ENCODE measurements around the gene ANLN. TPM values are rescaled to one million over a fixed set of nuclear protein-coding genes. Genes with fewer than 3 reads are reported as not detected.

ANLN gene
- total and polyA plus RNA-seq, 9 of the 15 experiments (the other 6 are each of a cell fraction or from before 2014, with no cell fraction given) = 18.1 to 66.2 (median 38.7) TPM

DNA sequence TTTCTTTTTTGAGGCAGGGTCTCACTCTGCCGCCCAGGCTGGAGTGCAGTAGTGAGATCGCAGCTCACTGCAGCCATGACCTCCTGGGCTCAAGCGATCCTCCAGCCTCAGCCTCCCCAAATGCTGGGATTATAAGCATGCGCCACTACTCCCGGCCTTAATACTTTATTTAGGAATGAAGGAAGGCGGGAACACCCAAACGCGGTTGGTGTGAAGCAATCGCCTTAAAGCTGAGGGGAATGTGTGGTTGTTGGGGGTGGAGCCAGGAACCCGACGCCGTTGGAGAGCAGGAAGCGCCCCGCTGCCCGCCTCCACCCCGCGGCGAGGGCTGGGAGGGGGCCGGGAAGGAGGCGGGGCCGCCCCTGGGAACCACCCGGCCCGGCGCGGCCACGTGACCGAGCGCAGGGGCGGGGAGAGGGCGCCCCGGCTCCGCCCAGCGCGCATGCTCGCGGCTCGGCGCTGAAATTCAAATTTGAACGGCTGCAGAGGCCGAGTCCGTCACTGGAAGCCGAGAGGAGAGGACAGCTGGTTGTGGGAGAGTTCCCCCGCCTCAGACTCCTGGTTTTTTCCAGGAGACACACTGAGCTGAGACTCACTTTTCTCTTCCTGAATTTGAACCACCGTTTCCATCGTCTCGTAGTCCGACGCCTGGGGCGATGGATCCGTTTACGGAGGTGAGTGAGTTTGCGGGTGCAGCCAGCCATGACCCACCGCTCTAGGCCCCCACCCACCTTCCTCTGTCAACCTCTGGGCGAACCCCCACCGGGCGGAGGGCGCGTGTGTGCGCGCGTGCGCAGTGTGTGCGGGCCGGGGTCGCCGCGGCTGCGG, at the start of gene ANLN (continued):
- TF ChIP-seq ILK (tag; IDR thresholded peaks at IDR 0.05; ENCODE audit: borderline replicate concordance, low read depth) = no peak
- TF ChIP-seq PYGO2 (tag; IDR thresholded peaks at IDR 0.05) = no peak
- TF ChIP-seq ZNF586 (CRISPR knock-in tag; conservative IDR thresholded peaks at IDR 0.05) = no peak
- 0 out of 2 replicates have a peak, but pooled peaks have one; percentile 73 for TF ChIP-seq OTX1 (CRISPR knock-in tag; IDR thresholded peaks at IDR 0.05)
- TF ChIP-seq, protein P1, sequence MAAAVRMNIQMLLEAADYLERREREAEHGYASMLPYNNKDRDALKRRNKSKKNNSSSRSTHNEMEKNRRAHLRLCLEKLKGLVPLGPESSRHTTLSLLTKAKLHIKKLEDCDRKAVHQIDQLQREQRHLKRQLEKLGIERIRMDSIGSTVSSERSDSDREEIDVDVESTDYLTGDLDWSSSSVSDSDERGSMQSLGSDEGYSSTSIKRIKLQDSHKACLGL (CRISPR knock-in tag; IDR thresholded peaks at IDR 0.05; ENCODE audit: borderline replicate concordance, poor library complexity, severe bottlenecking) = no peak
- no peak for TF ChIP-seq ZFP30 (CRISPR knock-in tag; IDR thresholded peaks at IDR 0.05; ENCODE audit: borderline replicate concordance)
- TF ChIP-seq TCF3 (CRISPR knock-in tag; IDR thresholded peaks at IDR 0.05) = peak; percentile 7; the same call in 1 of the 2 replicates
- peak; percentile 83 for TF ChIP-seq SP1 (CRISPR knock-in tag; IDR thresholded peaks at IDR 0.05)
- TF ChIP-seq ZNF140 (CRISPR knock-in tag; IDR thresholded peaks at IDR 0.05) = no peak
- TF ChIP-seq, protein P2, sequence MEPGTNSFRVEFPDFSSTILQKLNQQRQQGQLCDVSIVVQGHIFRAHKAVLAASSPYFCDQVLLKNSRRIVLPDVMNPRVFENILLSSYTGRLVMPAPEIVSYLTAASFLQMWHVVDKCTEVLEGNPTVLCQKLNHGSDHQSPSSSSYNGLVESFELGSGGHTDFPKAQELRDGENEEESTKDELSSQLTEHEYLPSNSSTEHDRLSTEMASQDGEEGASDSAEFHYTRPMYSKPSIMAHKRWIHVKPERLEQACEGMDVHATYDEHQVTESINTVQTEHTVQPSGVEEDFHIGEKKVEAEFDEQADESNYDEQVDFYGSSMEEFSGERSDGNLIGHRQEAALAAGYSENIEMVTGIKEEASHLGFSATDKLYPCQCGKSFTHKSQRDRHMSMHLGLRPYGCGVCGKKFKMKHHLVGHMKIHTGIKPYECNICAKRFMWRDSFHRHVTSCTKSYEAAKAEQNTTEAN (CRISPR knock-in tag; IDR thresholded peaks at IDR 0.05) = no peak
- TF ChIP-seq, protein P3, sequence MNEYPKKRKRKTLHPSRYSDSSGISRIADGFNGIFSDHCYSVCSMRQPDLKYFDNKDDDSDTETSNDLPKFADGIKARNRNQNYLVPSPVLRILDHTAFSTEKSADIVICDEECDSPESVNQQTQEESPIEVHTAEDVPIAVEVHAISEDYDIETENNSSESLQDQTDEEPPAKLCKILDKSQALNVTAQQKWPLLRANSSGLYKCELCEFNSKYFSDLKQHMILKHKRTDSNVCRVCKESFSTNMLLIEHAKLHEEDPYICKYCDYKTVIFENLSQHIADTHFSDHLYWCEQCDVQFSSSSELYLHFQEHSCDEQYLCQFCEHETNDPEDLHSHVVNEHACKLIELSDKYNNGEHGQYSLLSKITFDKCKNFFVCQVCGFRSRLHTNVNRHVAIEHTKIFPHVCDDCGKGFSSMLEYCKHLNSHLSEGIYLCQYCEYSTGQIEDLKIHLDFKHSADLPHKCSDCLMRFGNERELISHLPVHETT (CRISPR knock-in tag; conservative IDR thresholded peaks at IDR 0.05 in 1 of 2, IDR thresholded peaks at IDR 0.05 in 1 of 2) = no peak
- TF ChIP-seq, protein P4, sequence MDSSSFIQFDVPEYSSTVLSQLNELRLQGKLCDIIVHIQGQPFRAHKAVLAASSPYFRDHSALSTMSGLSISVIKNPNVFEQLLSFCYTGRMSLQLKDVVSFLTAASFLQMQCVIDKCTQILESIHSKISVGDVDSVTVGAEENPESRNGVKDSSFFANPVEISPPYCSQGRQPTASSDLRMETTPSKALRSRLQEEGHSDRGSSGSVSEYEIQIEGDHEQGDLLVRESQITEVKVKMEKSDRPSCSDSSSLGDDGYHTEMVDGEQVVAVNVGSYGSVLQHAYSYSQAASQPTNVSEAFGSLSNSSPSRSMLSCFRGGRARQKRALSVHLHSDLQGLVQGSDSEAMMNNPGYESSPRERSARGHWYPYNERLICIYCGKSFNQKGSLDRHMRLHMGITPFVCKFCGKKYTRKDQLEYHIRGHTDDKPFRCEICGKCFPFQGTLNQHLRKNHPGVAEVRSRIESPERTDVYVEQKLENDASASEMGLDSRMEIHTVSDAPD (CRISPR knock-in tag; IDR thresholded peaks at IDR 0.05) = peak; percentile 43; the same call in 1 of the 2 replicates
- TF ChIP-seq CBX8 (IDR thresholded peaks at IDR 0.05; ENCODE audit: borderline replicate concordance, extremely low read depth, low read depth, low read length, poor library complexity, severe bottlenecking) = no peak
- TF ChIP-seq NR4A1 (CRISPR knock-in tag; IDR thresholded peaks at IDR 0.05) = no peak
- TF ChIP-seq NR4A1 (tag; IDR thresholded peaks at IDR 0.05) = peak; percentile 79; the same call in 1 of the 2 replicates
- peak; percentile 1; the same call in 1 of the 2 replicates for TF ChIP-seq HCFC1 (IDR thresholded peaks at IDR 0.05; ENCODE audit: low read depth, low read length)
- TF ChIP-seq, protein P5, sequence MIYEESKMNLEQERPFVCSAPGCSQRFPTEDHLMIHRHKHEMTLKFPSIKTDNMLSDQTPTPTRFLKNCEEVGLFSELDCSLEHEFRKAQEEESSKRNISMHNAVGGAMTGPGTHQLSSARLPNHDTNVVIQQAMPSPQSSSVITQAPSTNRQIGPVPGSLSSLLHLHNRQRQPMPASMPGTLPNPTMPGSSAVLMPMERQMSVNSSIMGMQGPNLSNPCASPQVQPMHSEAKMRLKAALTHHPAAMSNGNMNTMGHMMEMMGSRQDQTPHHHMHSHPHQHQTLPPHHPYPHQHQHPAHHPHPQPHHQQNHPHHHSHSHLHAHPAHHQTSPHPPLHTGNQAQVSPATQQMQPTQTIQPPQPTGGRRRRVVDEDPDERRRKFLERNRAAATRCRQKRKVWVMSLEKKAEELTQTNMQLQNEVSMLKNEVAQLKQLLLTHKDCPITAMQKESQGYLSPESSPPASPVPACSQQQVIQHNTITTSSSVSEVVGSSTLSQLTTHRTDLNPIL (CRISPR knock-in tag; IDR thresholded peaks at IDR 0.05) = no peak
